ENCODE results near the gene ENHO. TPM values are rescaled to one million over a fixed set of nuclear protein-coding genes. Genes with fewer than 3 reads are reported as not detected.

Gene ENHO
- total RNA-seq, 2 experiments from 2014 or later = 0.26 to 0.36 TPM

GRCh38 chr9:34510497-34511468 lies 12.0 kb downstream of the ENHO start:
- H3K4me3 Mint-ChIP-seq = no peak overlapping the region

GRCh38 chr9:34508951-34509350 lies 13.8 kb downstream of the ENHO start:
- CTCF ChIA-PET = no interaction called here
- Mint-ChIP-seq H3K4me3 (no peak overlapping the region), H3K36me3 (no peaks in the 10 kb centered on the region), H3K9me3 (no peaks in the 10 kb centered on the region), H3K27ac (no peak overlapping the region), H3K4me1 (ENCODE audit: low read depth) (no peaks in the 10 kb centered on the region), H3K27me3 (no peaks in the 10 kb centered on the region)
- no peak for DNase-seq
- POLR2A ChIA-PET = no interaction called here
- intact Hi-C loops (cut with micrococcal nuclease) = no loop called here

More at GRCh38 chr9:34510497-34511468, 12.0 kb downstream of the ENHO start:
- no peak overlapping the region for H3K27ac Mint-ChIP-seq
- H3K9me3 Mint-ChIP-seq = no peaks in the 10 kb centered on the region
- intact Hi-C loops (cut with micrococcal nuclease) = no loop called here
- ChIA-PET CTCF (interaction anchor here (0.9 to 1.3 kb wide), 4 partner anchors 8 to 107 kb away, joined by 3 to 6 read pairs (median 4); no protein-coding TSS in a partner anchor), POLR2A (no interaction called here)
- H3K36me3 Mint-ChIP-seq = no peaks in the 10 kb centered on the region
- H3K4me1 Mint-ChIP-seq (ENCODE audit: low read depth) = no peaks in the 10 kb centered on the region
- no peaks in the 10 kb centered on the region for H3K27me3 Mint-ChIP-seq
- no peak for DNase-seq

- POLR2A ChIA-PET = no interaction called here
Observed at GRCh38 chr9:34508463-34508862, 14.3 kb downstream of the ENHO start.

GRCh38 chr9:34507966-34508365 lies 14.8 kb downstream of the ENHO start:
- no peaks in the 10 kb centered on the region for H3K27me3 Mint-ChIP-seq
- no peaks in the 10 kb centered on the region for H3K9me3 Mint-ChIP-seq
- CTCF ChIA-PET = interaction anchor here (1.3 kb wide), 1 partner anchor 104 kb away, joined by 6 read pairs; no protein-coding TSS in a partner anchor
- H3K4me1 Mint-ChIP-seq (ENCODE audit: low read depth) = no peaks in the 10 kb centered on the region
- intact Hi-C loops (cut with micrococcal nuclease) = no loop called here
- no peak overlapping the region for H3K4me3 Mint-ChIP-seq
- DNase-seq = no peak
- POLR2A ChIA-PET = no interaction called here
- no peaks in the 10 kb centered on the region for H3K36me3 Mint-ChIP-seq
- H3K27ac Mint-ChIP-seq = no peak overlapping the region

More at GRCh38 chr9:34508463-34508862, 14.3 kb downstream of the ENHO start:
- intact Hi-C loops (cut with micrococcal nuclease) = no loop called here
- Mint-ChIP-seq H3K36me3 (no peaks in the 10 kb centered on the region), H3K27me3 (no peaks in the 10 kb centered on the region), H3K4me3 (no peak overlapping the region), H3K9me3 (no peaks in the 10 kb centered on the region), H3K27ac (no peak overlapping the region), H3K4me1 (ENCODE audit: low read depth) (no peaks in the 10 kb centered on the region)
- no peak for DNase-seq
- CTCF ChIA-PET = interaction anchor here (1.3 kb wide), 1 partner anchor 104 kb away, joined by 6 read pairs; no protein-coding TSS in a partner anchor

- POLR2A ChIA-PET = no interaction called here
- no peak for DNase-seq
- CTCF ChIA-PET = interaction anchor here (1.3 kb wide), 1 partner anchor 103 kb away, joined by 6 read pairs; no protein-coding TSS in a partner anchor
Observed at GRCh38 chr9:34507556-34507955, 15.2 kb downstream of the ENHO start.

GRCh38 chr9:34506623-34507022 lies 16.2 kb downstream of the ENHO start:
- H3K27ac Mint-ChIP-seq = no peak overlapping the region
- H3K4me3 Mint-ChIP-seq = no peak overlapping the region
- H3K4me1 Mint-ChIP-seq (ENCODE audit: low read depth) = no peaks in the 10 kb centered on the region
- DNase-seq = no peak
- ChIA-PET POLR2A (no interaction called here), CTCF (interaction anchor here (1.4 to 2.8 kb wide), 2 partner anchors 97 to 102 kb away, joined by 6 to 7 read pairs; no protein-coding TSS in a partner anchor)
- H3K27me3 Mint-ChIP-seq = no peaks in the 10 kb centered on the region
- H3K9me3 Mint-ChIP-seq = no peaks in the 10 kb centered on the region
- intact Hi-C loops (cut with micrococcal nuclease) = no loop called here
- H3K36me3 Mint-ChIP-seq = no peaks in the 10 kb centered on the region

More at GRCh38 chr9:34507556-34507955, 15.2 kb downstream of the ENHO start:
- no peaks in the 10 kb centered on the region for H3K9me3 Mint-ChIP-seq
- H3K36me3 Mint-ChIP-seq = no peaks in the 10 kb centered on the region
- H3K27ac Mint-ChIP-seq = no peak overlapping the region
- no peak overlapping the region for H3K4me3 Mint-ChIP-seq
- H3K27me3 Mint-ChIP-seq = no peaks in the 10 kb centered on the region
- intact Hi-C loops (cut with micrococcal nuclease) = no loop called here
- H3K4me1 Mint-ChIP-seq (ENCODE audit: low read depth) = no peaks in the 10 kb centered on the region

GRCh38 chr9:34505370-34506120 lies 17.2 kb downstream of the ENHO start:
- no peak for DNase-seq
- intact Hi-C loops (cut with micrococcal nuclease) = no loop called here
- H3K4me3 Mint-ChIP-seq = no peak overlapping the region
- no peak overlapping the region for H3K27ac Mint-ChIP-seq
- H3K9me3 Mint-ChIP-seq = no peaks in the 10 kb centered on the region
- H3K27me3 Mint-ChIP-seq = no peaks in the 10 kb centered on the region
- POLR2A ChIA-PET = no interaction called here
- H3K36me3 Mint-ChIP-seq = no peaks in the 10 kb centered on the region
- peaks cover under 1% of the 10 kb centered on the region for H3K4me1 Mint-ChIP-seq (ENCODE audit: low read depth)
- CTCF ChIA-PET = interaction anchor here (1.0 to 2.8 kb wide), 3 partner anchors 86 to 101 kb away, joined by 6 to 7 read pairs (median 6); no protein-coding TSS in a partner anchor

GRCh38 chr9:34503406-34503805 lies 19.4 kb downstream of the ENHO start:
- POLR2A ChIA-PET = no interaction called here
- peaks cover 14% of the 10 kb centered on the region for H3K4me1 Mint-ChIP-seq (ENCODE audit: low read depth)
- no peak overlapping the region for H3K4me3 Mint-ChIP-seq
- H3K27me3 Mint-ChIP-seq = no peaks in the 10 kb centered on the region
- CTCF ChIA-PET = interaction anchor here (0.6 to 5.5 kb wide), 9 partner anchors 40 to 124 kb away, joined by 3 to 76 read pairs (median 4); no protein-coding TSS in a partner anchor
- H3K9me3 Mint-ChIP-seq = no peaks in the 10 kb centered on the region
- no peak for DNase-seq
- no peak overlapping the region for H3K27ac Mint-ChIP-seq
- intact Hi-C loops (cut with micrococcal nuclease) = no loop called here
- no peaks in the 10 kb centered on the region for H3K36me3 Mint-ChIP-seq

- Mint-ChIP-seq H3K4me1 (ENCODE audit: low read depth) (peaks cover 14% of the 10 kb centered on the region), H3K4me3 (no peak overlapping the region), H3K9me3 (no peaks in the 10 kb centered on the region), H3K27ac (no peak overlapping the region), H3K27me3 (no peaks in the 10 kb centered on the region), H3K36me3 (no peaks in the 10 kb centered on the region)
- DNase-seq = no peak
- intact Hi-C loops (cut with micrococcal nuclease) = no loop called here
- ChIA-PET POLR2A (no interaction called here), CTCF (interaction anchor here (0.8 to 5.5 kb wide), 8 partner anchors 8 to 124 kb away, joined by 3 to 76 read pairs (median 4); no protein-coding TSS in a partner anchor)
Observed at GRCh38 chr9:34502891-34503290, 19.9 kb downstream of the ENHO start.

- H3K27ac Mint-ChIP-seq = no peak overlapping the region
- DNase-seq = no peak
- no peak overlapping the region for H3K4me3 Mint-ChIP-seq
- no peaks in the 10 kb centered on the region for H3K36me3 Mint-ChIP-seq
- no peaks in the 10 kb centered on the region for H3K9me3 Mint-ChIP-seq
- intact Hi-C loops (cut with micrococcal nuclease) = no loop called here
- ChIA-PET CTCF (interaction anchor here (0.8 to 5.5 kb wide), 5 partner anchors 9 to 101 kb away, joined by 3 to 76 read pairs (median 8); no protein-coding TSS in a partner anchor), POLR2A (no interaction called here)
- no peaks in the 10 kb centered on the region for H3K27me3 Mint-ChIP-seq
- peaks cover 14% of the 10 kb centered on the region for H3K4me1 Mint-ChIP-seq (ENCODE audit: low read depth)
Observed at GRCh38 chr9:34502471-34502870, 20.3 kb downstream of the ENHO start.

- DNase-seq = no peak
- ChIA-PET CTCF (interaction anchor here (0.8 to 5.5 kb wide), 8 partner anchors 9 to 102 kb away, joined by 3 to 76 read pairs (median 11); no protein-coding TSS in a partner anchor), POLR2A (interaction anchor here (0.9 kb wide), 1 partner anchor 64 kb away, joined by 3 read pairs; no protein-coding TSS in a partner anchor)
- peaks cover 14% of the 10 kb centered on the region for H3K4me1 Mint-ChIP-seq (ENCODE audit: low read depth)
- intact Hi-C loops (cut with micrococcal nuclease) = no loop called here
- no peaks in the 10 kb centered on the region for H3K9me3 Mint-ChIP-seq
- H3K36me3 Mint-ChIP-seq = no peaks in the 10 kb centered on the region
- no peaks in the 10 kb centered on the region for H3K27me3 Mint-ChIP-seq
- H3K27ac Mint-ChIP-seq = no peak overlapping the region
- H3K4me3 Mint-ChIP-seq = no peak overlapping the region
Observed at GRCh38 chr9:34501889-34502425, 20.8 kb downstream of the ENHO start.
